HK-2 (cell line): ENCODE results near the gene PSMB10.

ENCODE experiments used
- DNase-seq: peaks from one replicate; pipeline ENCODE4 v3.0.0-alpha.2; 2018; ENCODE audit not compliant: unreplicated experiment

PSMB10 gene

DNA sequence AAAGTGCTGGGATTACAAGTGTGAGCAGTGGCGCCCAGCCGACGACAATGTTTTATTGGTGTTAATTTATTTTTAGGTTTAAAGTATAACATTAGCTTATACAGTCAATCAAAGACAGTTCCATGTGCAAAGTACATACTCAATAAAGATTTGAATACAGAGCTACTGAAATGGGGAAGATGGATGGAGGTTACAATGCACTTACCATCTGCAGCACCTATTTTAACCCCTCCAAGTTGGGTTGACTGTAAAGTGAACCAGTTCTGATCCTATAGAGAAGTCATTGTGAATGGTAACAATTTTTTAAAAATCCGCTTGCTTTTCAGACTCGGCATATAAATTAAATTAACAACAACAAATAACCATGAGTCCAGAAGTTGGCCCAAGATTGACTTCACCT is 44.3 kb downstream of the PSMB10 start:
- DNase-seq: no peak

DNA sequence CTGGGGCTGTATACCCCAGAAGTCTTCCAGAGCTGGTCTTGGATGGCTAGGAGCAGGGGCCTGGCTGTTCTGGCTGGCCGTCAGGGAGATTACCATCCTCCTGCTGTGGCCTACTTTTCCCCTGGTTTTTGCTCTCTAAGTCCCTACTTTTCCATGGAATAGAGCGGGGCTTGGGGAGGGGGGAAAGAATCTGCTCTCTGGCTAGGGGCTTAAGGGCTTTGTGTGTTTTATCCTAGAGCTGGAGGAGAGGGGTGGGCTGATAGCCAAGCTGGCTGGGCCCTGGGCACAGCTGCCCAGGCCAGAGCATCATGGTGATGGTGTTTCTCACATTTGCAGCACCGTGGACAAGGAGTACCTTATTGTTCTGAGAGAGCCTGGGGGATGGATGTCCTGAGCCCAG is 48.3 kb downstream of the PSMB10 start:
- no peak for DNase-seq

DNA sequence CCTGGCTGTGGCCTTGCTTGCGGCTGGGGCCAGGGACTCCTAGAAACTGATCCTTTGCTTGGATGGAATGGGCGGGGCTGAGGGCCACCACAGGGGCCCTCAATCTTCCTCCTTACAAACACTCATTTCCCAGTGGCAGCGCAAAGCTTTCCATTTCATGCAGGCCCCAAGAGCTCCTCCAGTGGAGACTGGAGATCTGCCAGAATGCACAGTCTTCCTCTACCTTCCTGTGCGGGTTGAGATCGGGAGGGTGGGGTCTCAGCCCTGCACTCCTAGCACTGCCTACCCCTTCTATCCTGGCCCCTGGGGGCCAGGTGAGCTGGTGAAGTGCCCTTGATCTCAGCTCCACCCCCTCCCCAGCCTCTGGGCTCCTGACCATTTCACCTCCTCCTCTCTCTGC is 50.3 kb downstream of the PSMB10 start:
- DNase-seq: no peak

DNA sequence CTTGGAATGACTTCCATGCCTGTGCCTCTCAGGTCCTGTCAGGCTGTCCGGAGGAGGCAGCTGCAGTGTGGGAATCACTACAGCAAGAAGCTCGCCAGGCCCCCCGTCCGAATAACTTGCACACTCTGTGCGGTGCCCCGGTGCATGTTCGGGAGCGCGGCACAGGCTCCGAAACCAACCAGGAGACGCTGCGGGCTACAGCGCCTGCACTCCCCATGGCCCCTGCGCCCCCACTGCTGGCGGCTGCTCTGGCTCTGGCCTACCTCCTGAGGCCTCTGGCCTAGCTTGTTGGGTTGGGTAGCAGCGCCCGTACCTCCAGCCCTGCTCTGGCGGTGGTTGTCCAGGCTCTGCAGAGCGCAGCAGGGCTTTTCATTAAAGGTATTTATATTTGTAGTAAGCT is 50.7 kb downstream of the PSMB10 start:
- DNase-seq: no peak

DNA sequence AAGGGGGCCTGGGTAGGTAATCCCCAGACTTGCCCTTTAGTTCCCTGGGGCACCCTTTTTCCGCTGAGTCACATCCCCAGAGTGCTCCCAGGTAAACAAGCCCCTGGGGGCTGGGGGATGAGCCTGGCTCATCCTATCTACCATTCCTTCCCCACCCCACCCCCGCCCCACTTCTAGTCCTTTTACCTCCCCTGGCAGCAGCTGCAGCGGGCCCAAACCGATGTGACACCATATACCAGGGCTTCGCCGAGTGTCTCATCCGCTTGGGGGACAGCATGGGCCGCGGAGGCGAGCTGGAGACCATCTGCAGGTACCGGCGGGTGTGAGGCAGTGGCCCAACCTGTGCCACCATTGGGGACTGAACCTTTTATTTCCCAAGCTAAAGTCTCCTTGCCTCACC is 51.1 kb downstream of the PSMB10 start:
- no peak for DNase-seq

DNA sequence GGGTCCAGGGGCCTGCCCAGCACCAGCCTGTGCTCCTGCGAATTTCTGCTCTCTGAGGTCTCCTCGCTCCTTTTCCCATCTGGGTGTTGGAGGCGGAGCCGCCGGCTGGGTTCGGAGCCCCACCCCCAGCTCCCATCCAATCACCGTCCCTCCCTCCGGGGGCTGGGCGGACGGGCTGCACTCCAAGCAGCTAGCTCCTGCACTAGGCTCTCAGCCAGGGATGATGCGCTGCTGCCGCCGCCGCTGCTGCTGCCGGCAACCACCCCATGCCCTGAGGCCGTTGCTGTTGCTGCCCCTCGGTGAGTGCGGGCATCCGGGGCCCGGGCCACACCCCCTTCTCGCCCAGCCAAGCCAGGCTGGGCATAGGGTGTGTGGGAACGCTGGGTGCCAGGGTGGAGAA is 52.0 kb downstream of the PSMB10 start, which contains the start of gene NRN1L:
NRN1L (plus strand) TSS at position 202 of the 400 bp plus-strand sequence; CDS start at position 221, 19 bp downstream.
- no peak for DNase-seq
